GM21390 (cell line): ENCODE measurements around the gene OSGEPL1.
"Not testable (repeated sequence)": the region's sequence is repeated elsewhere in the genome, so short reads cannot be mapped to it uniquely, and the experiment has no call there.

Experiments used
- ATAC-seq: cut with Tn5 transposase; IDR thresholded peaks from one replicate; pipeline ENCODE4 v1.9.1; 2021; ENCODE audit not compliant: unreplicated experiment

OSGEPL1 gene, protein sequence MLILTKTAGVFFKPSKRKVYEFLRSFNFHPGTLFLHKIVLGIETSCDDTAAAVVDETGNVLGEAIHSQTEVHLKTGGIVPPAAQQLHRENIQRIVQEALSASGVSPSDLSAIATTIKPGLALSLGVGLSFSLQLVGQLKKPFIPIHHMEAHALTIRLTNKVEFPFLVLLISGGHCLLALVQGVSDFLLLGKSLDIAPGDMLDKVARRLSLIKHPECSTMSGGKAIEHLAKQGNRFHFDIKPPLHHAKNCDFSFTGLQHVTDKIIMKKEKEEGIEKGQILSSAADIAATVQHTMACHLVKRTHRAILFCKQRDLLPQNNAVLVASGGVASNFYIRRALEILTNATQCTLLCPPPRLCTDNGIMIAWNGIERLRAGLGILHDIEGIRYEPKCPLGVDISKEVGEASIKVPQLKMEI

GRCh38 chr2:189762551-189763298 is at the start of gene OSGEPL1:
Gene OSGEPL1 (minus strand): TSS chr2:189762792. CDS start chr2:189761640, 1,152 bp downstream.
- peak; percentile 97 for ATAC-seq

GRCh38 chr2:189803431-189803830 is 40.8 kb upstream of the OSGEPL1 start:
- no peak for ATAC-seq

- no peak for ATAC-seq
Observed at GRCh38 chr2:189802396-189802912, 39.9 kb upstream of the OSGEPL1 start.

- no peak for ATAC-seq
Observed at GRCh38 chr2:189799531-189799930, 36.9 kb upstream of the OSGEPL1 start.

GRCh38 chr2:189799030-189799331 is 36.4 kb upstream of the OSGEPL1 start:
- ATAC-seq, result no peak

DNA sequence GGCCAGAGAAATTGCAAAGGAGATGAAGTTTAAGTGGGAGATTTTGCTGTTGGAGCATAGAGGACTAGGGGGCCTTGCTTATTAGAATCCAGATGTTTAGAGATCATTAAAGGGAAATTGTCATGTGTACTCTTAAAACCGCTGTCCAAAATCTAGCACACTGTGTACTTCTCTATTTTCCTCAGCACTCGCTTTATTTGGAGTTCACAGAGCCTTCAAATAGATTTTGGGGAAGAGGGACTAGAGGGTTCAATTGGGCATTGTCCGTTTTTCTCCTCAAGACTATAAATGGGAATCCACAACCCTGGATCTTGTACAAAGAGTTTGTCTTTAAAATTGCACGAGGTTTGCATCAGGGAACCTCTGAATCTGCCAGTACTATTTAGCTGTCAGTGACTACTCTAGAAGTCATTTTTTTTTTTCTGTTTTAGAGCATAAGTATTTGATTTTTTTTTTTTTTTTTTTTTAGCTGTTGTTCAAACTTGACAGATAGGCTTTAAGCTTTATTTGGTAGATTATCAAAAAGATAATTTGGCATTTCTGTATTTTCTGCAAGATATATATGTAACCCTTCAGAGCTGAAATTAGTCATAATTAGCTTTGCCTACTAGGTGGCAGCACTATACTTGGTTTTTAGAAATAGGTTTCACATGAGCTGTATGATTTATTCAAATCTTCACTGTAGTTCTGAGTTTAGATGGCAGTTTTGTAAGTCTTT is 35.9 kb upstream of the OSGEPL1 start:
- peak; percentile 82 for ATAC-seq

DNA sequence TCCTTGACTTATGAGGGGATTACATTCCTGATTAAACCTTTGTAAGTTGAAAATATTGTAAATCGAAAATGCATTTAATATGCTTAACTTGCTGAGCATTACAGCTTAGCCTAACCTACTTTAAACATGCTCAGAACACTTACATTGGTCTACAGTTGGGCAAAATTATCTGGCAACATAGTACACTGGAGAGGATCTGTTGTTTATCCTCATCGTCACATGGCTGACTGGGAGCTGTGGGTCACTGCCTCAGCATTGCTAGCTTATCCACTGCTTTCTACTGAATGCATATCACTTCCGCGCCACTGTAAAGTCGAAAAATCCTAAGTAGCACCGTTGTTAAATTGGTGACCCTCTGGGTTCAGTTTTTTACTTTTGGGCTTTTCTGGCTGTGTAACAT is 35.3 kb upstream of the OSGEPL1 start:
- no peak for ATAC-seq

GRCh38 chr2:189794310-189794709 is 31.7 kb upstream of the OSGEPL1 start:
- ATAC-seq, result no peak

- peak; percentile 53 for ATAC-seq
Observed at GRCh38 chr2:189791338-189792042, 28.9 kb upstream of the OSGEPL1 start.

DNA sequence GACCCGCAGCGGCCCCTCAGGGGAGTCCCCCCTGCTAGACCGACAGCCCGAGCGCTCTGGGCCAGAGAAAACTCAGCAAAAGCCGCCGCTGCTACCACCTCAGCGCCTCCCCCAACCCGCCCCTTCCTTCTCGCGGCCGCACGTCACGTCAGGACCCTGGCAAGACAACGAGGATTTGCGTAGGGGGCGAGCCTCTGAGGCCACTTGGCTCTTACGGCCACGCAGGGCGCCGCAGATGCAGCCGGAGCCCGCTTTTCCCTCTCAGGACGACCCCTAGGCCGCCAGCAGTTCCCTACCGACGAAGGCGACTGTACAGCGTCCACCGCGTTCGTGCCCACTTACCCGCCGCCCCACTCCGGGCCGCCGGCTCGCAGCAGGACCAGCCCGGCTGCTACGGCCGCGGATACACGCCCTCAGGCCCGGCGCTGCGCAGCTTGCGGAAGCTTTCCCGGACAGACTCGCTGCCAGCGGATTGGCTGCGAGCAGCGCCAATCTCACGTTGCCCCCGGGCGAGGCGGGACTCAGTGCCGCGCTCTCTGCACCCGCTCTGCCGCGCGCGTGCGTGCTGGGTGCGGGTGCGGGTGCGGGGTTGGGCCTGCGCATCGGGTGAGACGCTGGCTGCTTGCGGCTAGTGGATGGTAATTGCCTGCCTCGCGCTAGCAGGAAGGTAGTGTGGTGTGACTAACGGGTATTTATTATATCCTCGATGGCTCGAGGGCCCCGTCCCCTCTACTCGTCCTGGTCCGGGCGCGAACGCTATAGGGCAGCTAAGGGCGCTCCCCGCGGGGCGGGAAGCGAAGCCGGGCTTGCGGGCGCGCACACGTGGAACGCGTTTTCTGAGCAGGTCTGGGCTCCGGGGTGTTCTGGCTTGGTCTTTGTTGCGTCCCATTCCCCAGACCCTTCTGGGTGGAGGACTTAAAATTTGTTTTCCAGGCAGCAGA is 21.6 kb upstream of the OSGEPL1 start, which contains the start of the genes ORMDL1 and PMS1:
ORMDL1 (minus strand) TSS at position 413 of the 941 bp plus-strand sequence. CDS start 1,744 bp downstream, outside the sequence.
PMS1 (plus strand) TSS at position 524 of the 941 bp plus-strand sequence. CDS start 7,360 bp downstream, outside the sequence.
- peak; percentile 91 for ATAC-seq

GRCh38 chr2:189783451-189783926 is 20.9 kb upstream of the OSGEPL1 start:
- ATAC-seq, result peak; percentile 29

- no peak for ATAC-seq
Observed at GRCh38 chr2:189782221-189782671, 19.7 kb upstream of the OSGEPL1 start.

- no peak for ATAC-seq
Observed at GRCh38 chr2:189772212-189772611, 9.6 kb upstream of the OSGEPL1 start.

GRCh38 chr2:189770590-189771322 is 8.2 kb upstream of the OSGEPL1 start:
- no peak for ATAC-seq

DNA sequence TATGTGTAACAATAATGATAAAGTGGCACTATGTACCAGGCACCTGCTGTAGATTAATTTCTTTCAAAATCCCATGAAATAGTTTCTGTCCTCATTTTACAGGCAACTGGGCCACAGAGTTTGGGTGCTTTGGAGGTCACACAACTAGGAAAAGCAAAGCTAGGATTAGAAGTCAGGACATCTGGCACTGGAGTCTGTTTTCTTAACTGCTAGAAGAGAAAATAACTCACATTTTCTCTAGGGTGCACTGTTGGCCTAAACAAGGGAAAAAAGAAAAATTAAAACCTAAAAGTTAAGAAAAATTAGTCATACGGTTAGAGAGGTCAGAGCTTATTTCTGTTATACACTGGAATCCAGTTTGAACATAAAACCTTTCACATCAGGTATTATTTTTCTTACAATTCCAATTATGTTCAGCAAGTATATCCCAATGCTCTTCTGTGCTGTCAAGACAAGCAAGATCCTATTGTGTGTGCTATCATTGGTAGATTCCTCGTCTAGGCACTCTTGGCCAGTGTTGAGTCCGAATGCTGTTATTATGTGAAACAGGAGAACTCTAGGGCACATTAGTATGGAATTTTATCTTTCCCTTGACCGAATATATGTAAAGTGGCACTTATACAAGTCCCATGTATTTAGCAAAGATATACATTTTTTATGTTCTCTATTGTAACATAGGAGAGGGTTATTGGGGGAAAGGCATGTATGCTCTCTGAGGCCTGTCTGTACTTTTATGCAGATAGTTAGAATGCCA is 1.5 kb upstream of the OSGEPL1 start:
- ATAC-seq, result no peak

DNA sequence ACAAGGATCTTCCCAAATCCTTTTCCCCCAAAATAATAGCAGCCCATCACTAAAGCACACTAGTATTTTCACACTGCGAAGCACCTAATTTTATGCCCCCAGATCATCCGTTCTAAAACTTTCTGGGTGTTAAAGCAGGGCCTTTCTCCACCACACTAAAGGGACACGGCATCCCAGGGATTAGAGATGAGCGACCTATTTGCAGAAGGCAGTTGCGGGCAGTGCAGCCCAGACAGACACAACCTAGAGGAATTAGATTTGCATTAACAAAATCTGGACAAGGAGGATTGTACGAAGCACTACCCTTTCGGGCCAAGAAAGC is 402 bp downstream of the OSGEPL1 start:
- ATAC-seq, result no peak

GRCh38 chr2:189760154-189760553 is 2.4 kb downstream of the OSGEPL1 start:
- ATAC-seq, result not testable (repeated sequence)
